Retina (tissue), 1 donor: ENCODE data around the gene GALNT2.

Source experiments
- DNase-seq: peaks from one replicate; pipeline ENCODE4 v3.0.0-alpha.2; 2016

GALNT2 gene

DNA sequence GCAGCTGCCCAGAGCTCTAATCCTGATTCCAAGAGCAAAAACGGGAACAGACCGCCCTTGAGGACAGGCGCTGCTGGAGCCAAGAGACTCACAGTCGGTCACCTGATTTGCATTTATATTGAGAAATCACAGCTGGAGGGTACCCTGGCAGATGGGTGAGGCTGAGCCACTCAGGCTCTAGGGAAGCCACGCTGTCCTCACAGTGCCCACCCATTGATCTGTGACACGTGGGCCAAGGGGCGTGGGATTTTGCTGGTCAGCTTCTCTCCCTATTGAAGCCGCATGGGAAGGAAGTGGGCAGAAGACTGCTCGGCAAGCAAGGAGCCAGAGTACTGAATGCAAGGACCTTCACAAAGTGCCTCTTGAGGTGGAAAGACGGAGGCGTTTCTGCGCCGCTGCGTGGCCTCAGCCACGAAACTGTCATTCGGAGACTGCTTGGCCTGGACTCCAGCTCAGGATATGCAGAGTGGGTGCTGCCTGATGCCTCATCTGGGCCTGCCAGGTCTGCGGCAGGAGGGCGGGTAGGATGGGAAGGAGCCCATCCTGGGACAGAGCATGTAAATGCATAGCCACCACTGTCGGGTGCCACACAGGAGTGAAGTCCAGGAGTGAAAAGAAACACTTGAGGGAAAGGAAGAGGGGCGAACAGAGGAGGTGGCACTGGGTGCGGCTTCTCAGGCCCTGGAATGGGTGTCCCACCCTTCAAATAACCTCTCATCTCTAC is 219.3 kb downstream of the GALNT2 start:
- DNase-seq, result no peak

GRCh38 chr1:230286890-230287269 is 219.8 kb downstream of the GALNT2 start:
- no peak for DNase-seq

DNA sequence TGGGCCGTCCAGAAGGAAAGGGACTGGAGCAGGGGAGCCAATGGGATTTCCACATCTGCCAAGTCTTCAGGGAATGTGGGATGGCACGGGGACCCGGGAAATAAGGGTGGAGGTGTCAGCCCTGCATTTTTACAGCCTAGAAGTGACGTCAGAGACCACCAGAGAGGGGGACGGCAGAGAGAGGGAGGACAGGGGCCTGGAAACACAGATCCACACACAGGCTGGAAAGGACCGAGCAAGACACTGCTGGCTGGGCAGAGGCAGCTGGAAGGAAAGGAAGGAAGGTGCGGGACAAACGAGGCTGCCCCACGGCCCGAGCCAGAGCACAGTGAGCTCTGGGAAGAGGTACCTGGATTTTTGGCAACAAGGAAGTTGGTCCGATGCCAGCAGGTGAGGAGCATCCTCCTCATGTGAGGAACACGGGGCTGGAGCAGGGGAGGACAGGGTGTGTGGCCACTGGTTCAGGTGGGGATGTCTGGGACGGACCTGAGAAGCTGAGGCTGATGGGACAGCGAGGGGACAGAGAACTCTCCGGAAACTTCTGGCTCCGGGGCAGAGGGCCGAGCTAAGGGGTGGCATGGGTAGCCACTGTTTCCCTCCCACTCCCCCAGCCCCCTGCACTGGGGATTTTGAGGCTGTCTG is 220.8 kb downstream of the GALNT2 start:
- DNase-seq, result no peak

DNA sequence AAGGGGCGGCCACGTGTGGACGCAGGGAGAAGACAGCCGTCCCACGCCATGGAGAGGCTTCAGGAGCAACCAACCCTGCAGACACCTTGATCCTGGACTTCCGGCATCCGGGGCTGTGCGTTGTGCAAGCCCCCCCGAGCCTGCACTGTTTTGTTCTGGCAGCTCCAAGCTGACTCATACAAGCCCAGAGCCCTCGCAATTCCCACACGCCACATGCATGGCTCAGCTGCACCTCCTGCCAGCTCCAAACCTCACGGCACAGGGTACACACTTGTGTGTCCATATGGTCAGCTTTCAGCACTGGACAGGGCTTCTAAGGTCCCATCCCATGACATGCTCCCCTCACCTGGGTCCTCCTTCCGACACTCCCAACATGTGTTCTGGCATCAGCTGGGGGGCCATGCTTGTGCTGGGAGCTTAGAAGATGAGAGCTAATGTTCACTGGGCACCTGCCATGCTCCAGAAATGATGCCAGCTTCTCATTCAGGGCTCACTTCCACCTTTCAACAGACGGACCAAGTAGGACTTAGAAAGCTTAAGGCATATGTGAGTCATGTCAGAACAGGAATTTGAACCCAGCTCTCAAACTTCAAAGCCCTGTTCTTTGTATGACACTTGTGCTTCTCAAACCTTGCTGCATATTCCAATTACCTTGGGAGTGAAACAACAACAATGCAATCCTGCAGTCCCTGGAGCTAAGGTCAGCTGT is 221.8 kb downstream of the GALNT2 start:
- DNase-seq, result no peak

DNA sequence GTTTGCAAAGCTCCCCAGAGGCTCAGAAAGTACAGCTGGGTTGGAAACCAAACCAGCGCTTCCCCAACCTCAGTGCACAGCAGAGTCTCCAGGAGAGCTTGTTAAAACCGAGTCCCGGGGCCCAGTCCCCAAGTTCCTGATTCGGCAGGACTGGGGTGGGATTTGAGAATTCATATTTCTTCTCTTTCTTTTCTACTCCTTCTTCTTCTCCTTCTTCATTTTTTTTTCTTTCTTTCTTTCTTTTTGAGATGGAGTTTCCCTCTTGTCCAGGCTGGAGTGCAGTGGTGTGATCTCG is 222.3 kb downstream of the GALNT2 start:
- DNase-seq, result no peak

DNA sequence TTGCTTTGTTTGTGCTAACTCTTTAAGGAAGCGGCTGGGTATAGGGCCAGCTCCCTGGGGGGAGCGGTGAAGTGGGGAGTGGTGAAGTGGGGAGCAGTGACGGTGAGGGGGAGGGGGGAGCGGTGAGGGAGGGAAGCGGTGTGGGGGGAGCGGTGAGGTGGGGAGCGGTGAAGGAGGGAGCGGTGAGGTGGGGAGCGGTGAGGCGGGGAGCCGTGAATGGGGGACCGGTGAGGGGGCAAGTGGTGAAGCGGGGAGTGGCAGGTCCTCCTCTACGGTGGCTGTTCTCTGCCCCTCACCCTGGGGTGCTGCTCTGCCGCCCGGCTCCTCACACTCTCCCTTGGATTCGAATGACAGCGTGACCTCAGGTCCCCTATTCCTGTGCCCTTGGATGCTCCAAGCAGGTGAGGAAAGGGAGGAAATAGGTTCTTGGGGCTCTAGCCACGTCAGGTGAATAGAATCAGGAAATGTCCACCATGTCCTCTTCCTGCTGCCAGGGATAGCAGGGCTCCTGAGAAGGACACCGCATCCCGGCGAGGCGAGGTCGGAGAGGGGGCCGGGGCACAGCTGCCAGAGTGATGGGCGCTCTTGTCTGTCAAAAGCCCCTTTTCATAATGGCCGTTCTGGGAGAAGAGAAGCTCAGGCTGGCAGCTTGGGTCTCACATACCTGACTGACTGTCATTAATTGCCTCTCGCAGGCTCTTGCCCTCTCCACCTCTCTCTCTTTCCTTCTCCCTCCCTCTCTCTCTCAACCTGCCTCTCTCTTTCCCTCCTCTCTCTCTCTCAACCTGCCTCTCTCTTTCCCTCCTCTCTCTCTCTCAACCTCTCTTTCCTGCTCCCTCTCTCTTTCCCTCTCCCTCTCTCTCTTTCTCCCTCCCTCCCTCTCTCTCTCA is 224.9 kb downstream of the GALNT2 start:
- DNase-seq, result peak; percentile 44

GRCh38 chr1:230292689-230293389 is 225.8 kb downstream of the GALNT2 start:
- DNase-seq, result peak; percentile 61

DNA sequence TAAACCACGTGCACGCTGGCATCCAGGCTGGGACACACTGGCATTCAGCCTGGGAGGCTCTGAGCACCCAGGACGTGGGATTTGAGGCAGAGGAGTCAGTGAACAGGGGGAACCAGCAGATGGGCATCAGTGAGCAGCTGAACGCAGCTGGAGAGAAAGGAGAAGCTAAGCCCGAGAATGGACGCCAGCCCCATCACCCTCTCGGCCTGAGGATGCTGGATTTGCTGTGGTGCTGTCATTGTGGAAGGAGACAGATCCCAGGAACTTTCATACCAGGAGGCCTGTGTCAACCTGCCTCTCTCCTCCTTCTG is 226.3 kb downstream of the GALNT2 start:
- peak; percentile 58 for DNase-seq

DNA sequence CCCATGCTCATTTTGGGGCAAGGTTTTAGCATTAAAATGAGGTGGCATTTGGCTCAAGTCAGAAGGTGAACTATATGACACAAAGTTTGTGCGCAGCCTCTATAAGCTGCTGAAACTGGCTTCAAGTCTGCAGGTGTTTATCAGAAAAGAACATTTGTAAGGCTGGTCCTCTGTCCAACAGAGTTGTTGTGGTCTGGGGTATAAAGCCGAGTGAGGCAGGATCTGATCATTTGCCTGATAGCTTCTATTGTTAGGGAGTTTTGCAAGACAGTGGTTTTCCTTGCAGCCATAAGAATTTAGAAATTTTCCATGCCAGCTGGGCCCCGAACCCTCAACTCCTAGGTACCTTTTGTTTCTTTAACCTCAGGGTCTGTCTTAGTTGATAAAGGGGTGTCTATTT is 228.3 kb downstream of the GALNT2 start:
- no peak for DNase-seq

DNA sequence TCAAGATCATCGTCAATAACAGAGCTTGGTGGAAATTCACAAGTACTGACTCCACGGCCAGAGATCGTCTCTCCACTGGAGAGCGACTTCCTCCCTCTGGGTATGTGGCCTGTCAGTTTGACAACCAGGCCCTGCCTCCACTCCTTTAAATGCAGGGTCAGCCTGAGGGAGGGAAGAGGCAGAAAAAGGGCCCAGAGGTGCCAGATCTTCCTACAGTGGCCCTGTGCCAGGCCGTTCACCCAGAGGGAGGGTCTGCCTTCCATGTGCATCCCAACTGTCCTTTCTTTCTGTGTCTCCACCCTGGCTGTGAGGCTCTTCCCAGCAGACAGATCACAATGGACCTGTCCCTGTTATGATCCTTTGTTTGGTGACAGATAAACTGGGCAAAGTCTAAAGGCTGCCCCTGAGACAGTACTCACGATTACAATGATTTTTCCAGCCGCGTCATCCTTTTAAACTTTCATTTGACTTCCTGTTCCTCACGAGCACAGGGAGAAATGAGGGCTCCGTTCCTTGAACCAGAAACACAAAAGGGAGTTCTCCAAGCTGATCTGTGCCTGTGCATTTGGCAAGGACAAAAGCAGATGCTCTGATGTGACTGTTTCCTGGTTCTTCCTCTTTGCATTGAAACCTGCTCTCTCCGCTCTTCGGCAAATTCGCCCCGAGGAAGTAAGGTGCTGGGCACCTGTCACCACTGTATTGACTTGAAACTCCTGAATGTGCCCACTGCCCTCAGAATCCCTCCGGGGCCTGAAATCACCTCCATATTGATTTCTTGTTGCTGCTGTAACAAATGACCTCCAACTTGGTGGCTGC is 232.4 kb downstream of the GALNT2 start:
- no peak for DNase-seq

DNA sequence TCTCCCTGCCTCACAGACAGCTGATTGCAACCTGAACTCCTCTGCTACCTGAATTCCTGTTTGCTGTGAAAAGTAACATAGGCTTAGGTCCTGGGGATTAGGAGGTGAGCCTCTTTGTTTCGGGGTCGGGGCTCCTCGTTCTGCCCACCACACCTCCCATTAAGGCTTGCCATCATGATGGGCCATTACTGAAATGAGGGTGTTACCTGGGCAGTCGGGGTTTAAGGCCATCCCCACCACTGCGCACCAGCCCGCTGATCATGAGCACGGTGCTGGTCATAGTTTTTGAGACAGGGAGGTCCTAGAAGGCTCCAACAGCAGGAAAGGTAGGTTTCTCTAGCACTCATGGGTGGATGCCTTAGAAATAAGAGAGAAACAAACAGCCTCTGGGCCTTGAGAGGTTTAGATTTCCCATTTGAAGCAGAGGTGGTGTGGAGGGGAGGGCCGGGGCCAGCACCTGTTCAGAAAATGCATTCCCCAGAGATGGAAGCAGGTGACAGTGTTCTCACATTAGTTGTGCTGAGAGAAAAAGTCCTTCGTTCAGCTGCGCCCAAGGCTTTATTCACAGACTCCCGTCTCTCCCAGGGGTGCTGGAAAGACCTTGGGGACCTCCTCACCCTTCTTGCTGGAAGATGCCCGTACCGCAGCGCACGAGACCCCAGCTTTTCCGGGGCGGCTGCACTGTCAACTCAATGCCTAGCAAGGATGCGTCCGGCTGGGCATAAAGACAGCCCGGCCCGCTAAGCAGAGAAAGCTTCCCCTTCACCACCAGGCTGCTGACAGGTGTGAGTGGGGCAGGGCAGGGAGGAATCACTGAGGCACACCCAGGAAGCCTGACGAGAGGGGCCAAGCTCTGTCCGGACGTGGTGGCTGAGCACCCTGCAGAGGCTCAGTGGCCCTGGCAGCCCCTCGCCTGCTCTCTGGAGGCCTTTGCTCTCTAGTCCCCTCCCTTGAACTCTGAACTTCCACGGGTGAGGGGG is 233.6 kb downstream of the GALNT2 start:
- no peak for DNase-seq

- DNase-seq, result no peak
Observed at GRCh38 chr1:230301322-230301721, 234.3 kb downstream of the GALNT2 start.

DNA sequence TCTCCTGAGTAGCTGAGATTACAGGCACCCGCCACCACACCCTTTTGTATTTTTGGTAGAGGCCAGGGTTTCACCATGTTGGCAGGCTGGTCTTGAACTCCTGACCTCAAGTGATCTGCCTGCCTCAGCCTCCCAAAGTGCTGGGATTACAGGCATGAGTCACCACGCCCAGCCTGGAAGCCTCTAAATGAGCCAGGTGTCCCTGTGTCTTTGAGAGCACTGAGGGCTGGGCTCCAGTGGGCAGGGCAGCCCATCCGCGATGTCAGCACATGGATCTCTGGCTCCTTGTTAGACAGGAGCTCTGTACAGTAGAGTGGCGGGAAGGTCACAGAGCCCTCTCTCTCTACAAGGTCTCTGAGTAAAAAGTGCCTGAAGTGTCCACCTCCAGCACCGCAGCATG is 234.8 kb downstream of the GALNT2 start:
- DNase-seq, result no peak

DNA sequence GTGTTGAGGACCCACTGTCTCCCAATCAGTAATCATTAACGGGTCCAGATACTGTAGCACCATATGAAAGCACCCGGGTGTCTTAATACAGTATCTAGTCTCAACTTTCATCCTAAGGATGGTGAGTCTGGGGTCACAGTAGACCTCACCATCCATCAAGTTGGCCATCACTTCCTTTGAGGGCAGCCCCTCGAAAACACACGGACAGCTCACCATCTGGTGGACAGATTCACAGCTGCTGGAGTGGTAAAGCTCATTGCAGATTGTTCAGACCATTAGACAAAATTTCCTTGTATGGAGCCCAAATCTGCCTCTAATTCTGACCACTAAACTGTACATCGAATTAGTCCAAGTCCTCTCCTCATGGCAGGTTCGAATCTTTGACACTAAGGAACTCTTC is 236.0 kb downstream of the GALNT2 start:
- no peak for DNase-seq

DNA sequence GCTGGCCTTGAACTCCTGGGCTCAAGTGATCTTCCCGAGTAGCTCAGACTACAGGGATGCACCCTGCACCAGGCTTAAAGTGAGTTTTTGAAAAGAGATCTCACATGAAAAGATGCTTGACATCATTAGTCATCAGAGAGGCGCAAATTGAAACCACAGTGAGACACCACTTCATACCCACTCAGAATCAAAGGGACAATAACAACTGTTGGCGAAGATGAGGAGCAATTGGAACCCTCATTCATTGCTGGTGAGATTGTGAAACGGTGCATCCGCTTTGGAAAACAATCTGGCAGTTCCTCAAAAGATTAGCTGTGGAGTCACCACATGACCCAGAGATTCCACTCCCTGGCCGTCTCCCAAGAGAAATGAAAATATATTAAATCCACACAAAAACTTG is 236.8 kb downstream of the GALNT2 start:
- DNase-seq, result no peak

DNA sequence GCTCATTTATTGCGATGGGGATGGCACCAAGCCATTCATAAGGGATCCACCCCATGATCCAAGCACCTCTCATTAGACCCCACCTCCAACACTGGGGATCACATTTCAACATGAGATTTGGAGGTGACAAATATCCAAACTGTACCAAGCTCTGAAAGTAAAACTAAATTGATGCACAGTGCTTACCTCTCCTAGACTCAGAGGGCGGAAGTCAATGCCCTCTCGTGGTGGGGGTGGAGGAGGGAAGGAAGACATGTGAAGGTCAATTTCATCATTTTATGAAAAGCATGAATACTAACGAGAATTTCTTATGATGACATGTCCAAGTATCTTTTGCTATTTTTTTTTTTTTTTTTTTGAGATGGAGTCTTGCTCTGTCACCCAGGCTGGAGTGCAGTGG is 239.1 kb downstream of the GALNT2 start:
- DNase-seq, result no peak

- DNase-seq, result no peak
Observed at GRCh38 chr1:230307213-230307612, 240.2 kb downstream of the GALNT2 start.

- DNase-seq, result no peak
Observed at GRCh38 chr1:230308039-230308438, 241.0 kb downstream of the GALNT2 start.

DNA sequence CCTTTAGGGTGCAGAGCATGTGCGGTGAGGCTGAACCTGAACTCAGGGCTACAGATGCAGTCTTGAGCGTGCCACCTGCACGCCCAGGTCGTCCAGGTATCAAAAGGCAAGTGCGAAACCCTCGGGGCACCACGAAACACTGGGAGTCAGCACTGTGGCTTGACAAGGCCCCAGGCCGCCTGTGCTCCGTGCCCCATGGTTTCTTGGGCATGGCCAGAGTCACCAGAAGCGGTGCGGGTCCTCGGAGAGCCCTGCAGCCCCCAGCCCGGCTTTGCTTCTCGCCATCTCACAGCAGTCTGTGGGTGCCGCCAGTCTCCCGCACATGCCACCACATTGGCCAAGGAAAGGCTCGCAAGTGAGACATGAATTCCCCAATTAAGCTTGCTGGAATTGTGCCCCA is 241.8 kb downstream of the GALNT2 start:
- no peak for DNase-seq

GRCh38 chr1:230309646-230310177 is 242.7 kb downstream of the GALNT2 start:
- no peak for DNase-seq
